A172 (cell line): ENCODE results near the gene LMAN1L. TPM values are rescaled to one million over a fixed set of nuclear protein-coding genes. Genes with fewer than 3 reads are reported as not detected.
A peak's percentile ranks its signal among the peaks of the same experiment; 100 is the strongest.

Experiments used
- DNase-seq: peaks from one replicate; pipeline ENCODE4 v3.0.0-alpha.2; 2015; ENCODE audit warnings: low spot score
- total RNA-seq: library from RNA; depleted of rRNA; stranded (reverse); fragments of >200 nt; shearing (Covaris generic); gene quantifications from 2 replicates; pipeline ENCODE4 v1.2.3, GENCODE V29; 2014

LMAN1L gene
- total RNA-seq, 1 experiment from 2014 or later: not detected

DNA sequence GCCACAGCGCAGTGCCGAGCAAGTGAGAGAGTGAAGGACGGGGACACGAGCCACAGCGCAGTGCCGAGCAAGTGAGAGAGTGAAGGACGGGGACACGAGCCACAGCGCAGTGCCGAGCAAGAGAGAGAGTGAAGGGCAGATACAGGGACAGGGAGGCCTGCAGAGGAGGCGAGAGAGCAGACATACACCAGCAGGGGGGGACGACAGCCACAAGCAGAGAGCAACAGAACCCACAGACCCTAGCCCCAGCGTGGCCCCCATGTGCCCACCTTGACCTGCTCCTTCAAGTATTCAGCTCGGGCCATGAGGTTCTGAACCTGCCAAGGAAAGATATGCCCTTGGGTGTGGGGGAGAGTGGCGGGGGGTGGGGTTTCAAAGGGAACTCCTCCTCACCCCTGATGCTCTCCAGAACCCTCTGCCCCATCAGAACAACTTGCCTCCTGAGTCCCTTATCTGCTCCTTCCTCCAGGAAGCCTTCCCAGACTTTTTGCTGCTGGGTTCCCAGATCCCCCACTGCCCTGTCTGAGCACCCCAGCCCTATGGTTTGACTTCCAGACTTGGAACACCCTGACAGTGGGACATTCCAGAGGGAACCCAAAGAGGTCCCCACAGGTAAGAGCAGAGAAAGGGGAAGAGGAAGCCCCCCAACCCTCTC lies 25.0 kb downstream of the LMAN1L start:
- DNase-seq: no peak

DNA sequence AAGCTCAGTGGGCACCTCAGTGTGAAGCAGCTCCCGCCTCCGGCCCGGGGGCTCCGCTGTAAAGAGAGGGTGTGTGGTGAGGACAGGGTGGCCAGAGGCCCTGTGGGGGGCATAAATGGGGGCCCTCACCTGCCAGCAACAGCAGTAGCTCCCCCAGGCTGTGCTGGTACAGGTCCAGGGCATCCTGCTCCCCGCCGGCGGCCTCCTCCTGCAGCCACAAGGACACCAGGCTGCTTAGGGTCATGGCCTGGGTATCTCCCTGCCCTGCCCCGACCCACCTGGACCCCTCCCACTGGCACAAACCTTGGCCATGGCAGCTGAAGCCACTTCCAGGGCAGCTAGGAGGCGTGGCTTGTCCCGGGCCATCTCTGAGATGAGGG lies 25.5 kb downstream of the LMAN1L start:
- no peak for DNase-seq

DNA sequence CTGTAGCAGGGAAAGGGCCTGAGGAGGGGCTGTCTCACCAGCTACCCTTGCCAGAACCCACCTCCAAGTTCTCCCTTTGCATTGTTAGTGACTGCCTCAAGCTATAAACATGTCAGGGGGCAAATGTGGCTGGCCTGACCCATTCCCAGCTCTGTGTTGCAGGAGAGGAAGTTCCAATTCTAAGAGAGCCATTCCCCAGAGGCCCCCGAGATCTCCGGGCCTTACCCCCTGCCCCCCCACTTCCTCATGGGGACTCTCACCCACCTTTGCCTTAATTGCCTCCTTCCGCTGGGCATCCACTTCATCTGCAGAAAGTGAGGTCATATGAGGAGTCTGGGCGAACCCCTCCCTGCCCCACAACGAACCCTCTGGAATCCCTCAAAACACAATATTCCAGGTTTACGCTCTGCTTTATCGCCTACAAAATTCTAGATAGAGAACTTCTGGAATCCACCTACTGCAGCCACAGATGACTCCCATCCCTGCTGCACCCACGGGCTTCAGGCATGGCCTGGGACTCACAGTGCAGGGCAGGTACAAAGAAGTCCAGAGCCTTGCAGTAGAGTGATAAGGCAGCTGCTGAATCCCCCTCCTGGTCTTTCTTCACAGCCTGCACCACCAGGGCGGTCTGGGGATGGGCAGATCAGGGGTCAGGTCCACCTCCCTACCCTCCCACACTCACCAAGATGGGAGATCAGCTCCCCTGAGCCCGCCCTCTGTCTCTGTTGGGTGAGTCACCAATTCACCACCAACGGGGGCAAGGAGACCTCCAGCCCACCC lies 26.3 kb downstream of the LMAN1L start:
- no peak for DNase-seq

DNA sequence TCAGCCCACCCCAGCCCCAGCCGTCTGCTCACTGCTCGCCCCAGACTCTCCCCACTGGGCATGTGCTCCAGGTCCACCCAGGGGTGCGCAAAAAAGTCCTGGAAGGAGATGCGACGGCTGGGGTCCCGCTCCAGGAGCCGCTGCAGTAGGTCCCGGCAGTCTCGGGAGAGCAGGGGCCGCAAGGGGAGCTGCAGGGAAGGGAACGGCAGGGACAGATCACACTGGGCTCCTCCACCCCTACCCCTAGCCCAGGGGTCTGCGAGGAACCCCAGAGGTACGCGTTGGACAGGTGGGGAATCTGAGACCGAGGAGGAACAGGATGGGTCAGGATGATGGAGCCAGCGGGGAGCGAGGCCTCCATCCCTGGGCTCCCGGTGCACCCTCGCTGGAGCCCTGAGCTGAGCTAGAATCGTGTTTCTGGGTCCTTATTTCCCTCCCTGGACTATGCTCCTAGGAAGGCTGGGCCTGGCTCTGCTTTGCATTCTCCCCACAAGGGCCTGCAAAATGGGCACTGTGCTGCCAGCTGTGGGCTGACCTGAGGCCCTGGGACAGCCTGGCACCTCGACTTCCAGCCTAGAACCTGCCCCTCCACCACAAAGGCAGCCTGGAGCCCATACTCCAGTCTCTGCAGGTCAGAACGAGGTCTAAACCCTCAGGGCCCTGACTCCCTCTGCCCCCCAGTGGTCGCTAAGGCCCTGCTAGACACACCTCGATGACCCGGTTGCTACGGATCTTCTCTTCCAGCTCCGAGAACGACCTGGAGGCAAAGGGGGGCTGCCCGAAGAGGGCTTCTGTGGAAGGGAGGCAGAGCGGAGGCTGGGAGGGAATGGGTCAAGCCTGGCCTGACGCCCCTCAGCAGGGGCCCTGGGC lies 27.1 kb downstream of the LMAN1L start:
- DNase-seq: no peak

DNA sequence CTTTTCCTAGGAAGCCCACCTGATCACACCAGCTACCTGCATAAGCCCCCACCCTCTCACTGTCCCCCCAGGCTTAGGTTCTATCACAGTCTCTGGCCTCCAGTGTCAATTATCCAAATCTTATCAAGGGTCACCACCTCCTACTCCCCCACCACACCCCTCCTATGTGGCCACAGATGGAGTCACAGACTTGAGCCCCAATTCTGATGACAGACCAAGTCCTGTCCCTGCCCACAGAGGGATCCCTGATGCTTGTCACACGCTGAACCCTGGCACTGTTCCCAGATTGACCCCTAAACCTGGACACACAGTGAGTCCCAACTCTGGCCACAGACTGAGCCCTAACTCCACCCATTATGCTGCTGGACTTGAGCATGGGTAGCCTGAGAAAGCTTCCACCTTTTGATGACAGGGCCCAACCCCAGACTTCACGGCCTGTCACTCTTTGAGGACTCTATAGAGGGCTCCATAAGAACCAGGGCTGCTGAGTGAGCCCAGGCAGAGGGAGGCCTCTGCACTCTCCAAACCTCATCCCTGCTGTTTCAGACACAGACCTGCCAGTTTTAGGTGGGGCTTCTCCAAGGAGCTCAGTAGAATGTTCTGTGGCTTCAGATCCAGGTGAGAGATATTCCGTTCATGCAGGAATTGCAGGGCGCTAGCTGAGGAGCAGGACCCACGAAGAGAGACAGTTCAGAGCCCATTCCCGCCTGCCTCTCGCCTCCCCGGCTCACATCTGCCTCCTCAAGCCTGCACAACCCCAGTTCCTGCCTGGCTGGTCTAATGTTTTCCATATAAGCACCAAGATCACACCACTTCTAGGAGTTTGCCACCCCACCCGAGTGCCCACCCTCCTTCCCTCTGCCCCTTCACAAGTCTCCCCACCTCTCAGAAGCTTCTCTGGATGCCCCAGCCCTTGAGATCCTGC lies 28.5 kb downstream of the LMAN1L start:
- DNase-seq: no peak

DNA sequence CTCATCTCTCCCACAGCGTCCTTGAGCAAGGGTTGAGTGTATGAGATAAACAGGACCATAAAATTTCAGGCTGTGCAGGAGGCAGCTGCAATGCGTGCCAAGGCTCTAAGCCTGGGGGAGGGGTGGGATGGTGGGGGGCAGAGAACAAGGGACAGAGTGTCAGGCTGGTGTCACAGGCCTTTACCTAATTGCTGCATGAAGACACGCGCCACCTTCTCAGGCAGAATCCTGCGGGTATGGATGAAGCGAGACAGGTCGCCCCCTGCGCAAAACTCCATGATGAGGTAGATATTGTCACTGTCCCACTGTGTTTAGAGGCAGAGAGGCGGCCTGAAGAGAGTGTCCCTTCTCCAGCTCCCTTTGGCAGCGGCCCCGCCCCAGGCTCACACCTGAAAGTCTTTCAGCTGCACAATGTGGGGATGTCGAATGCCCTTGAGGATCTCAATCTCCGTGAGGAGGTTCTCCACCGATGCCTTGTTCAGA lies 29.3 kb downstream of the LMAN1L start:
- DNase-seq: no peak

DNA sequence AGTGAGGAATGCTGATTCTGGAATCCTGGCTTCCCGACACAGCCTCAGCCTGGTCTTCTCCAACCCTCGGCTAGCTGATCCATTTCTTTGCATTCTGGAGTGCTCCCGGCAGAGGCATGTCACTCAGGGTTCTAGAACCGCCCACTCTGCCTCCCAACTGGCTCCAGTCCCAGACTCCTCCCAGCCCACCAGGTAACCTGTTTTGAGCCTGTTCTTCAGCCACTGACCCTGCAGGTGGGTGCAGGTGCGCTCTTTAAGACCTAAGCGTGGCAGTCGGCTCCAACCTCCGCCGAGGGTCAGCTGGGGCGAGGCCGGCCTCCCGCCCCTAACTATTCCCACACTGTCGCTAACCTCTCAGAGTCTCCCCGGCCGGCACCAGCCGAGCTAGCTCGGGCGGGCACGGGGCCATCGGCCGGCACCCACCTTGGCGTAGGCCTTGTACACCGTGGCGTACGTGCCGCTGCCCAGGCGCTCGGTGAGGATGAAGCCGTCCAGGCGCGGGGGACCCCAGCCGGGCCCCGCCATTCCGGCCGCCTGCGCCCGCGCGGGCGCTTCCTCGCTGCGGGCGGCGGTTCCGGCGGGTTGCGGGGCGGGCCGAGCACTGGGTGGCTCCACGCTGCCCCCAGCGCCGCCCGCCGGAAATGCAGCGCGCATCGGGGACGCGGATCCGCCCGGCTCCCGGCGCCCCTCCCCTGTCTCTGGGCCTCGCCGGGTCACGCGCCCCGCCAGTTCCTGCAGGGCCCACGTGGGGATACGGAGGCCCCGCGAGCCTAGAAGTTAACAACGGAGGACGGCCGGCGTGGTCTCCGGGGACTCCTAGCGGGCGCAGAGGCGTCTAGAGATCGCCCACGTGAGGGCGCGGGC lies 30.2 kb downstream of the LMAN1L start, which contains the start of gene ULK3:
TSS of gene ULK3 (minus strand) at position 576 of the 864 bp plus-strand sequence. CDS start at position 525, 51 bp downstream.
- peak; percentile 68 for DNase-seq

DNA sequence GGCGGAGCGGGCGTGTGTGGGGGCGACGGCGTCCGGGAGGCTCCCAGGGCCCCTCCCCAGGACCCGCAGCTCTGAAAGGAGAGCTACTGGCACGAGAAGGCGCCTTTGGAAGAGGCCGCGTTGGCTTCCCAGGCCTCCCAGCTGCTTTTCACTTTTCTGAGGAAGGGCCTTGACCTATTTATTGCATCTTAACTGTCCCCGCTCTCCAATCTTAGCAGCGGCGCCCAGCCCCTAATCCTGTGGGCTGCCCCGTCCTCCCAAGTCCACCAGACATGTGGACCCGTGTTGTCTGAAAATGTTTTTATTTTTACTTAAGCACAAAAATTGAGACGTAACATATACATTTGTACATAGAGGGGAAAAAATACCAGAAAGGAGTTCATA lies 30.8 kb downstream of the LMAN1L start:
- no peak for DNase-seq

DNA sequence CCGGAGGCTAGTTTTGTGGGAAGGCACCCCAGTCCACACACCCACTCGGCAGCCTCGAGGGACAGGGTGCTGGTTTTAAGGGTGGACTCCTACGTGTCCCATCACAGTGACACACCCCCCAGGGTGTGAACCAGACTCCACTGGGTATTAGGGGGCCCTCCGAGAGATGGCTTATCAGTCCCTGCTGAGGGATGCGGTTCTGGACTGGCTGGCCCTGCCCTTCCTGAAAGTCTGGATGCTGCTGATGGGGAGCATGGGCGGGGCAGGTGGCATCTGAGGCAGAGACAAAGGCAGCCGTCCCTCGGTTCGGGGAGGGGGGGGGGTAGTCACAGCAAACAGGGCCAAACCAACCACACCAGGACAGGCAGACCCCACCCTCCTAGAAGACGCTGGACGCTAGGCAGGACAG lies 31.3 kb downstream of the LMAN1L start:
- no peak for DNase-seq

DNA sequence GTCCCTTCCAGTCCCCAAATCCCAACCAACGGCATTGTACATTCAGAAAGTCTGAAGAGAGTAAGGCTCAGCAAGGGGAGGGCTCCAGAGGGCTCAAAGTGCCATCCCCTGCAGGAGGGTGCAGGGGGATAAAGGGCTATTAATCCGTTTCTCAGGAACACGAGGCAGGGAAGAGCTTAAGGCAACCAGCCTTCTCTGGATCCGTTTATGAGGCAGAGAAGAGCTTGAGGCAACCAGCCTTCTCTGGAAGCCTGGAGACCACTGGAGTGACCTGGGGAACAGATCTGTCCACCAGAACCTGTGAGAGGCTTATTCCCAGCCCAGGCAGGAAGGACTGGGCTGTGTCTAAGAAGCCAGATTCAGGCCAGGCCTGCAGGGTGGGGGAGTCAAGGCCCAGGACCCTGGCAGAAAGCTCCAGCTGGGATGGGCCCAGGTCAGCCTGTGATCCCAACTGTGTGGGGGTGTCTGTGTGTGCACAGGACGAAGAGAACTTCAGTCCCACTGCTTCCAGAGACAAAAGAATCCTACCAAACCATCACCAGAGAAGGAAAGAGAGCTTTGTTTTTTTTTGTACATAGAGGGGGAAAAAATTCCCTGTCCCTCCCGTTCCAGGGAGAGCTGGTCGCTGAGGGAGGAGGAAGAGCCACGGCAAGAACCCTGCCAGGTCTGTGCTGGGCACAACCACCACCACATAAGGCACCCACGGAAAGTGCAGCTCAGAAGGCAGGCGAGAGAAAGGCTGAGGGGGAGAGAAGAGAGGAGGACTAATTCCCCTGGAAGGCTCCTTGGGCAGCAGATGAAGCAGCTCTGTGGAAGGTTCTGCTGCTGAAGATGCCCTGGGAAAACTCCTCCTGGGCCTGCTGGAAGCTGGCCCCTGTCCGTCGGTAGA lies 31.9 kb downstream of the LMAN1L start:
- no peak for DNase-seq

DNA sequence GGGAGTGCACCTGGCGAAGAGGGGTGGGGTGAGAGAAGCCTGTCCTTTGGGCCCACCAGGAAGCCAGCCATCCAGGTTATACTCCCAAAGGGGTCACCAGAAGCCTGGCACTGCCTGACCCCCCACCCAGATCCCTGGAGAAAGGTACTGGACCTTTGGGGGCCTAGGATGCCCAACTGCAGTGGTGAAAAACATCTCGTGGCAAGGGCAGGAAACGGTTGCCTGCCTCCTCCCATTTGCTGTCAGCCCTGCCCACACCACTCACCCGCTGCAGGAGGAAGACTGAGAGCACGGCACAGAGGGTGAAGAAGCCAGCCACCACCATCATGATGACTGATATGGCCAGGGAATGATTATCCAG lies 32.6 kb downstream of the LMAN1L start:
- no peak for DNase-seq

DNA sequence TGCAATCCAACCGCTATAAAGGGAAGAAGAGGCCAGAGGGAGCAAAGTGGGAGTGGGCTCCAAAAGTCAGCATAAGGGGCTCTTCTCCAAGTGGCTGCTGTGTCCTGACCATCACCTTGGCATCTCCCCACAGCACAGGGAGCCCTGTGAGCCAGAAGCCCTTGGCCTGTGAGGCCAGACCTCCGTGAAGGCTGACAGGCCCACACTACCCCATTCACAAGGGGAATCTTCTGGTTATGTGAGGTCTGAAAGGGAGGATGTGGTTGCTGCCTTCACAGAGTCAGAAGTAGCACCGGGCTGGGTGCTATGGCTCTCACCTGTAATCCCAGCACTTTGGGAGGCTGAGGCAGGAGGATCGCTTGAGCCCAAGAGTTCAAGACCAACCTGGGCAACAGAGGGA lies 32.9 kb downstream of the LMAN1L start:
- no peak for DNase-seq

DNA sequence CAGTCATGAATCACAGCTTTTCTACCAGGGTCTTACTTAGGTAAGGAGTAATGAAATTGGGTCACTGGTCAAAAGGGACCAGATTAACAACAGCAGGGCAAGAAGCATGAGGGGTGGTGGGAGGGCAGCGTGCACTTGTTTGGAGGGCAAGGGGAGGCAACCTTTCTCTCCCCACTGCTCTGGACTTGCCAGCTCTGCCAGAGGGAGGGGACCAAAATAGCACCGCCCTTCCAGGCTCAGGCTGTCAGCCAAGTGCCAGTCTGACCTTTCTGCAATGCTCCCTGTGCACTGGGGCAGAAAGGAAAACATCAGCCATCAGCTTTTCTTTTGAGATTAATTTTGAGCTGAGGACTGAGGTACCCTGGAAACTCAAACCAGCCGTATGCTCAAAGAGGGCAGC lies 34.8 kb downstream of the LMAN1L start:
- DNase-seq: no peak

DNA sequence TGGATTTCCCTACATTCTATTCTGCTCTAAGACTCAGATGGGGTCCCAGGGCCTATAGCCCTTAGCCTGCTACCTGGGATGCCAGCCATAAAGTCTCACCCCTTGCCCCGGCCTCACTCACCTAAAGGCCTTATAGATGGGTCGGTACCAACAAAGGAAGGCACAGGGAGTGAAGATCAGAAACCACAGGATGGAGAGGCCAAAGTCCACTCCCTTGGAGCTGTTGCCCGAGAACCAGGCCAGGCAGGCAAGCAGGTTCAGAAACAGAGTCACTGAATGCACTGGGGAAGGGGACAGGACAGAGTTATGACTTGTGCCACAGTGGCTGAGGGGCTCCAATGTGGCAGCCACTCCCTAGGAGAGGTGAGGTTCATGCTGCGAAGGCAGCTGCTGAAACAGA lies 37.8 kb downstream of the LMAN1L start:
- no peak for DNase-seq

DNA sequence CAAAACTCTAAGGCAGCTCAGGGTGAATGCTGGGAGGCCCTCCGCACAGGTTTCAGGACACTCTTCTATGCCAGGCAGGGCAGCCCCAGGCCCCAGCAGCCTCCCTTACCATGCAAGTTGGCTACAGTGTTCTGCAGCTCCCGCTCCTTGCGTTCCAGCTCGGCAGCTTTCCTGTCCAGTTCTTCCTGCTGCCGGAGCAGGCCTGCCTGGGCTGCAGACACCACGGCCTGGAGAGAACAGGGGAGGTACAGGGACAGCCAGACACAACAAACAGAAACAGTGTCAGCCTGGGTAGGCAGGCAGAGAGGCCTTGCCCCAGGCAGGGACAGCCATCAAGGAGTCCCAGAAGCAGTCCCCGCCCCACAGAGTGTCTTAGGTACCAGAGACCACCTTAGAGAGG lies 39.3 kb downstream of the LMAN1L start:
- no peak for DNase-seq

DNA sequence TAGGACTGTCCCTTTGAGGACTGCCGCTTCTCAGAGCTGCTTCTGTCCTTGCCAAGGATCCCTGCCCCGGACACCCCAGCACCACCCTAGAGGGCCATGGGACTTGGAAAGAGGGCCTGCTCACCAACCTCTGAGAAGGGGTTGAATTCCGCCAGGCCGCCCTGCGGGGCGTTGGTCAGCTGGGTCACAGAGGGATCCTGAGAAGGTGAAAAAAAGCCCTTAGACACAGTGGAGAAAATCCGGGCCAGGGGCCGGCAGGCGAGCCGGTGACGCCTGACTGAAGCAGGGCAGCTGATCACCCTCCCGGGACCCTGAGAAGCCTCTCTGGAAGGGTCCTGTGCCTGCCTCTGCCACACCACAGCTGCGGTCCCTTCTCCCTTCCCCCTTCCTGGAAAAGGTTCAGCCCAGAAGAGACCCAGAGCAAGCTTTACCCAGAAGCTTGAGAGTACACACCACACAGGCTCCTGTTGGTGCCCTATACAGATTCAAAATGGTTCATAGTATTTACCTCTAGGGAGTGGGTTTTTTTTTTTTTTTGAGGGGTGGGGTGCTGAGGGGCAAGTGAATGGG lies 41.9 kb downstream of the LMAN1L start:
- no peak for DNase-seq

DNA sequence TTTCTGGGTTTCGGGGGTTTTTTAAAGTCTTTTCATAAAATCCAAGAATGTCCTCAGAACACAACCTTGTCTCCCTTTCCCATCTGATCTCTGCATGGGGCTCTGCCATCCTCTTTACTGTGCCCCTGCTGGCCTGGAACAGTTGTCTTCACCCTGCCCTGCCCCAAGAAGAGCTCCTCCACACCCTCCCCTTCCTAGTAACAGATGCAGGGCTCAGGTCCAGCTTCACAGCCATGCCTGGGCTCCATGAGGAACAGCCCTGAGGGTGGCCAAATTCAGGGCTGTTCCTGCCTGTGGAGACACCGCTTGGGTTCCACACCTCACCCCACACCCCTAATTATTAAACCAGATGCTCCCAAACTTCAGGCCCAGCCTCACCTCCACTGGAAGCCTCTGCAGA lies 43.2 kb downstream of the LMAN1L start:
- DNase-seq: no peak

DNA sequence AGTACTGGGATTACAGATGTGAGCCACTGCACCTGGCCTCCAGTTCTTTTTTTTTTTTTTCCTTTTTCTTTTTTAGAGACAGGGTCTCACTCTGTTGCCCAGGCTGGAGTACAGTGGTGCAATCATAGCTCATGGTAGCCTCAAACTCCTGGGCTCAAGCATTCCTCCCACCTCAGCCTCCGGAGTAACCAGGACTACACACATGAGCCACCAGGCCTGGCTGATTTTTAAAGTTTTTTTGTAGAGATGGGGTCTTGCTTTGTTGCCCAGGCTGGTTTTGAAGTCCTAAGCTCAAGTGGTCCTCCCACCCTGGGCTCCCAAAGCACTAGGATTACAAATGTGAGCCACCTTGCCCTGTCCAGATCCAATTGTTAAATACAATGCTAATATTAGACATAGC lies 43.9 kb downstream of the LMAN1L start:
- DNase-seq: no peak

DNA sequence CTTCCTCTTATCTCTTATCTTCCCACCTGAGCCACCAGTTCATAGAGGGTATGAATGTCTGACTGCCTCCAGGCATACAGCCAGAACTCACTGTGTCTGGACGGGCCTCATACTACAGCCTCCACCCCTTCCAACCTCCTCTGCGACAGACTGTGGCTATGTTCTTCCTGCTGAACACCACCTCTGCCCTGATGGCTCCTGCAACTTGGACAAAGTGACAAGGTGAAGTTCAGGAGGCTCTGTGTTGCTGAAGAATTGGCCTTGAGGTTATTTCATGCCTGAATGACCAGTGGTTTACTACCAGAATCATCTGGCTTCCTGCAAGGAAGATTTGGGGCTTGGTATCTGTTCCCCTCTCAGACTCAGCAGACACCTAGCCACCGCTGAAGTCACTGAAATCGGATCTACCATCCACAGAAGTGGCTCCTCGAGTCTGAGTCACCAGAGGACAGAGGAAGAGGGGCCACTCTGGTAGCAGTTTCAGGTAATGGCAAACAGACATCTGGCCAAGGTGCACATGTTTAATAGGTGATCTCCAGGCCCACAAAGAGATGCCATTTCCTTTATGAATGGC lies 44.5 kb downstream of the LMAN1L start:
- no peak for DNase-seq
